NCI-H69 (cell line): ENCODE results near the gene GZMM.

Experiments
- DNase-seq: peaks from one replicate; lab custom pipeline; 2025; lab: John Stamatoyannopoulos, UW

The GZMM gene

GRCh38 chr19:566844-567243 is 23.0 kb downstream of the GZMM start:
- no peak for DNase-seq

- no peak for DNase-seq
These were observed 23.5 kb downstream of the GZMM start for GRCh38 chr19:567296-567900.

- peak; percentile 43 for DNase-seq
These were observed 26.4 kb downstream of the GZMM start for GRCh38 chr19:570251-570686.

GRCh38 chr19:570937-571565 is 27.2 kb downstream of the GZMM start:
- peak; percentile 92 for DNase-seq

- DNase-seq = peak; percentile 75
These were observed 27.7 kb downstream of the GZMM start for GRCh38 chr19:571566-571974.

- peak; percentile 99 for DNase-seq
These were observed 28.4 kb downstream of the GZMM start, which contains the start of gene BSG for GRCh38 chr19:572140-572742. TSS of gene BSG (plus strand) at chr19:572596. CDS start at chr19:572635, 39 bp downstream.

GRCh38 chr19:572743-573518 is 29.1 kb downstream of the GZMM start:
- peak; percentile 66 for DNase-seq

GRCh38 chr19:573519-573825 is 29.6 kb downstream of the GZMM start:
- no peak for DNase-seq

- DNase-seq = peak; percentile 73
These were observed 31.0 kb downstream of the GZMM start for GRCh38 chr19:574658-575526.

- DNase-seq = peak; percentile 29
These were observed 32.0 kb downstream of the GZMM start for GRCh38 chr19:575527-576506.

GRCh38 chr19:576768-577438 is 33.0 kb downstream of the GZMM start:
- no peak for DNase-seq

- DNase-seq = no peak
These were observed 33.9 kb downstream of the GZMM start for GRCh38 chr19:577439-578392.

GRCh38 chr19:579111-579841 is 35.4 kb downstream of the GZMM start:
- no peak for DNase-seq

GRCh38 chr19:579842-580155 is 35.9 kb downstream of the GZMM start:
- DNase-seq = no peak

GRCh38 chr19:580274-580835 is 36.5 kb downstream of the GZMM start:
- no peak for DNase-seq

- no peak for DNase-seq
These were observed 37.7 kb downstream of the GZMM start for GRCh38 chr19:581399-582111.

- peak; percentile 19 for DNase-seq
These were observed 38.8 kb downstream of the GZMM start for GRCh38 chr19:582497-583197.
